Measurements from ENCODE around the gene WRAP73. TPM values are rescaled to one million over a fixed set of nuclear protein-coding genes. Genes with fewer than 3 reads are reported as not detected.

Gene WRAP73
- total and polyA plus RNA-seq, 2 experiments from 2014 or later = 22.6 to 43.3 TPM

GRCh38 chr1:3595949-3596348 lies 54.0 kb downstream of the WRAP73 start:
- Mint-ChIP-seq H3K27me3 (ENCODE audit: insufficient read depth, low read depth, poor library complexity) (peaks cover 4% of the 10 kb centered on the region), H3K27ac (no peak overlapping the region)
- DNase-seq (ENCODE audit: low spot score) = no peak

GRCh38 chr1:3594706-3595377 lies 55.1 kb downstream of the WRAP73 start:
- no peaks in the 10 kb centered on the region for H3K36me3 ChIP-seq (ENCODE audit: insufficient read depth)
- H3K4me1 Mint-ChIP-seq = peaks cover 34% of the 10 kb centered on the region
- no peaks in the 10 kb centered on the region for H3K79me2 ChIP-seq (replicated peaks; ENCODE audit: insufficient read depth)
- no peaks in the 10 kb centered on the region for H4K20me1 ChIP-seq (replicated peaks; ENCODE audit: insufficient read depth)
- H3K27ac Mint-ChIP-seq = no peak overlapping the region
- H2AFZ ChIP-seq = no peak overlapping the region
- no peaks in the 10 kb centered on the region for H3K27me3 ChIP-seq (ENCODE audit: insufficient read depth)
- TF ChIP-seq ZNF331 (CRISPR knock-in tag; IDR thresholded peaks at IDR 0.05; ENCODE audit: low read depth) (no peak), EZH2 (IDR thresholded peaks at IDR 0.05; ENCODE audit: low read depth, unreplicated experiment) (no peak)
- H3K9me2 ChIP-seq (ENCODE audit: insufficient read depth) = no peaks in the 10 kb centered on the region
- no peak for ATAC-seq
- peaks cover 20% of the 10 kb centered on the region; the same call in 1 of the 2 replicates for H3K4me1 ChIP-seq (ENCODE audit: insufficient read depth)
- H3K4me2 ChIP-seq = no peak overlapping the region
- peaks cover 2% of the 10 kb centered on the region for H3K27me3 Mint-ChIP-seq (ENCODE audit: insufficient read depth, low read depth, poor library complexity)
- 0 out of 2 replicates have a peak, but pooled peaks cover 3% of the 10 kb centered on the region for H3F3A ChIP-seq (replicated peaks; ENCODE audit: low read depth)
- no peak for DNase-seq (ENCODE audit: low spot score)
- no peaks in the 10 kb centered on the region for H3K9me3 Mint-ChIP-seq
- H3K27ac ChIP-seq (ENCODE audit: low read depth) = no peak overlapping the region
- no peak overlapping the region for H3K4me3 Mint-ChIP-seq
- no peak overlapping the region for H3K4me3 ChIP-seq
- H3K36me3 Mint-ChIP-seq (ENCODE audit: low read depth) = no peaks in the 10 kb centered on the region

More at GRCh38 chr1:3595949-3596348, 54.0 kb downstream of the WRAP73 start:
- H3K4me2 ChIP-seq = no peak overlapping the region
- no peaks in the 10 kb centered on the region for H3K9me3 Mint-ChIP-seq
- ATAC-seq = no peak
- H3F3A ChIP-seq (replicated peaks; ENCODE audit: low read depth) = 0 out of 2 replicates have a peak, but pooled peaks cover 3% of the 10 kb centered on the region
- H3K36me3 ChIP-seq (ENCODE audit: insufficient read depth) = no peaks in the 10 kb centered on the region
- no peak overlapping the region for H3K4me3 Mint-ChIP-seq
- H3K9me2 ChIP-seq (ENCODE audit: insufficient read depth) = no peaks in the 10 kb centered on the region
- no peak overlapping the region for H3K27ac ChIP-seq (ENCODE audit: low read depth)
- H2AFZ ChIP-seq = no peak overlapping the region
- no peak overlapping the region for H3K4me3 ChIP-seq
- no peaks in the 10 kb centered on the region for H3K36me3 Mint-ChIP-seq (ENCODE audit: low read depth)
- peaks cover 20% of the 10 kb centered on the region; the same call in 1 of the 2 replicates for H3K4me1 ChIP-seq (ENCODE audit: insufficient read depth)
- H3K27me3 ChIP-seq (ENCODE audit: insufficient read depth) = no peaks in the 10 kb centered on the region
- H3K79me2 ChIP-seq (replicated peaks; ENCODE audit: insufficient read depth) = no peaks in the 10 kb centered on the region
- peaks cover 27% of the 10 kb centered on the region for H3K4me1 Mint-ChIP-seq
- TF ChIP-seq EZH2phosphoT487 (IDR thresholded peaks at IDR 0.05; ENCODE audit: unreplicated experiment) (no peak), ETS1 (IDR thresholded peaks at IDR 0.05) (no peak), ZNF331 (CRISPR knock-in tag; IDR thresholded peaks at IDR 0.05; ENCODE audit: low read depth) (no peak)
- H4K20me1 ChIP-seq (replicated peaks; ENCODE audit: insufficient read depth) = no peaks in the 10 kb centered on the region

GRCh38 chr1:3593745-3594144 lies 56.2 kb downstream of the WRAP73 start:
- H2AFZ ChIP-seq = no peak overlapping the region
- DNase-seq (ENCODE audit: low spot score) (no peak), ATAC-seq (no peak)
- peak overlapping the region; percentile 83 for H3K27ac Mint-ChIP-seq
- no peak overlapping the region for H3K4me3 Mint-ChIP-seq
- 0 out of 2 replicates have a peak overlapping the region, but pooled peaks have one; percentile 32 for H3K27ac ChIP-seq (ENCODE audit: low read depth)
- H3K9me3 Mint-ChIP-seq = no peaks in the 10 kb centered on the region
- no peaks in the 10 kb centered on the region for H4K20me1 ChIP-seq (replicated peaks; ENCODE audit: insufficient read depth)
- H3K4me3 ChIP-seq = no peak overlapping the region
- no peaks in the 10 kb centered on the region for H3K79me2 ChIP-seq (replicated peaks; ENCODE audit: insufficient read depth)
- no peaks in the 10 kb centered on the region for H3K9me2 ChIP-seq (ENCODE audit: insufficient read depth)
- no peaks in the 10 kb centered on the region; the same call in 2 of the 3 replicates for H3K36me3 Mint-ChIP-seq (ENCODE audit: low read depth)
- peaks cover 15% of the 10 kb centered on the region; the same call in 1 of the 2 replicates for H3K4me1 ChIP-seq (ENCODE audit: insufficient read depth)
- 0 out of 2 replicates have a peak, but pooled peaks cover 3% of the 10 kb centered on the region for H3F3A ChIP-seq (replicated peaks; ENCODE audit: low read depth)
- no peaks in the 10 kb centered on the region for H3K36me3 ChIP-seq (ENCODE audit: insufficient read depth)
- peaks cover 4% of the 10 kb centered on the region for H3K27me3 Mint-ChIP-seq (ENCODE audit: insufficient read depth, low read depth, poor library complexity)
- H3K27me3 ChIP-seq (ENCODE audit: insufficient read depth) = no peaks in the 10 kb centered on the region
- H3K4me2 ChIP-seq = no peak overlapping the region
- H3K4me1 Mint-ChIP-seq = peaks cover 42% of the 10 kb centered on the region
- no peak for TF ChIP-seq POLR2AphosphoS5 (IDR thresholded peaks at IDR 0.05; ENCODE audit: low read depth)
- no peak for TF ChIP-seq ETS1 (IDR thresholded peaks at IDR 0.05)
- no peak for TF ChIP-seq NANOG (IDR thresholded peaks at IDR 0.05; ENCODE audit: borderline replicate concordance)
- TF ChIP-seq STAT1 (IDR thresholded peaks at IDR 0.05; ENCODE audit: unreplicated experiment) = no peak
- TF ChIP-seq EZH2phosphoT487 (IDR thresholded peaks at IDR 0.05; ENCODE audit: unreplicated experiment) = no peak

Data from GM23338 (cell line).